ENCODE data around the gene PPP1R7. TPM values are rescaled to one million over a fixed set of nuclear protein-coding genes. Genes with fewer than 3 reads are reported as not detected.

Gene PPP1R7
- total and polyA plus RNA-seq, 9 donors = 21.9 to 120 (median 46.9) TPM

- TF ChIP-seq EP300 (IDR thresholded peaks at IDR 0.05) = no peak
- no peak for TF ChIP-seq CTCF (IDR thresholded peaks at IDR 0.05)
- TF ChIP-seq POLR2A (IDR thresholded peaks at IDR 0.05) = no peak
- Histone ChIP-seq H3K4me1 (ENCODE audit: insufficient read depth) (no peaks in the 10 kb centered on the region), H3K4me3 (no peak overlapping the region), H3K27ac (no peak overlapping the region), H3K36me3 (no peaks in the 10 kb centered on the region), H3K9me3 (no peaks in the 10 kb centered on the region), H3K27me3 (no peaks in the 10 kb centered on the region)
- DNase-seq = no peak
- WGBS, 3 donors = 87 to 92% (median 90%) methylated on average over 21 of the region's 21 CpGs
- intact Hi-C loops (cut with DNase I) = no loop called here
Measured at GRCh38 chr2:241200822-241201395, 50.6 kb downstream of the PPP1R7 start.

GRCh38 chr2:241201445-241202267 is 51.4 kb downstream of the PPP1R7 start:
- WGBS, 3 donors = 72 to 80% (median 79%) methylated on average over 24 of the region's 24 CpGs
- Histone ChIP-seq H3K9me3 (no peaks in the 10 kb centered on the region), H3K4me1 (ENCODE audit: insufficient read depth) (no peaks in the 10 kb centered on the region), H3K27ac (no peak overlapping the region), H3K27me3 (no peaks in the 10 kb centered on the region), H3K36me3 (no peaks in the 10 kb centered on the region), H3K4me3 (no peak overlapping the region)
- DNase-seq = no peak
- no peak for TF ChIP-seq EP300 (IDR thresholded peaks at IDR 0.05)
- no peak for TF ChIP-seq CTCF (IDR thresholded peaks at IDR 0.05)
- TF ChIP-seq POLR2A (IDR thresholded peaks at IDR 0.05) = no peak
- intact Hi-C loops (cut with DNase I) = no loop called here

GRCh38 chr2:241202268-241202585 is 52.0 kb downstream of the PPP1R7 start:
- no peak for DNase-seq
- 79 to 87% (median 81%) methylated on average over 15 of the region's 15 CpGs for WGBS, 3 donors
- Histone ChIP-seq H3K27me3 (no peaks in the 10 kb centered on the region), H3K4me3 (no peak overlapping the region), H3K9me3 (no peaks in the 10 kb centered on the region), H3K27ac (no peak overlapping the region), H3K36me3 (no peaks in the 10 kb centered on the region), H3K4me1 (ENCODE audit: insufficient read depth) (no peaks in the 10 kb centered on the region)
- intact Hi-C loops (cut with DNase I) = no loop called here
- TF ChIP-seq CTCF (IDR thresholded peaks at IDR 0.05) (no peak), EP300 (IDR thresholded peaks at IDR 0.05) (no peak), POLR2A (IDR thresholded peaks at IDR 0.05) (no peak)

- H3K27ac ChIP-seq = no peak overlapping the region
- H3K9me3 ChIP-seq = no peaks in the 10 kb centered on the region
- no peaks in the 10 kb centered on the region for H3K36me3 ChIP-seq
- H3K27me3 ChIP-seq = no peaks in the 10 kb centered on the region
- no peak for DNase-seq
- TF ChIP-seq CTCF (IDR thresholded peaks at IDR 0.05) (no peak), EP300 (IDR thresholded peaks at IDR 0.05) (no peak), POLR2A (IDR thresholded peaks at IDR 0.05) (no peak)
- no peak overlapping the region for H3K4me3 ChIP-seq
- intact Hi-C loops (cut with DNase I) = no loop called here
- WGBS, 3 donors = 92 to 95% (median 92%) methylated on average over 7 to 9 of the region's 9 CpGs
- H3K4me1 ChIP-seq (ENCODE audit: insufficient read depth) = no peaks in the 10 kb centered on the region
Measured at GRCh38 chr2:241202681-241203080, 52.4 kb downstream of the PPP1R7 start.
